ENCODE data around the gene ENC1.

GRCh38 chr5:74665816-74666215, 25.3 kb upstream of the ENC1 start:
- no peak for TF ChIP-seq JUND (IDR thresholded peaks at IDR 0.05)
- TF ChIP-seq ELF1 (IDR thresholded peaks at IDR 0.05; ENCODE audit: borderline replicate concordance, low read depth), result no peak
- no peak for TF ChIP-seq CTCF (IDR thresholded peaks at IDR 0.05 in 2 of 3, conservative IDR thresholded peaks at IDR 0.05 in 1 of 3; ENCODE audit: borderline replicate concordance in 1 of 3, insufficient read depth in 1 of 3, low read depth in 2 of 3, low read length in 2 of 3)
- TF ChIP-seq POLR2AphosphoS5 (IDR thresholded peaks at IDR 0.05; ENCODE audit: low read depth, low read length), result no peak
- no peak for TF ChIP-seq ZBTB33 (IDR thresholded peaks at IDR 0.05; ENCODE audit: extremely low read depth, insufficient replicate concordance, low read length)
- TF ChIP-seq, protein P1, sequence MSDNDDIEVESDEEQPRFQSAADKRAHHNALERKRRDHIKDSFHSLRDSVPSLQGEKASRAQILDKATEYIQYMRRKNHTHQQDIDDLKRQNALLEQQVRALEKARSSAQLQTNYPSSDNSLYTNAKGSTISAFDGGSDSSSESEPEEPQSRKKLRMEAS (IDR thresholded peaks at IDR 0.05), result no peak
- no peak for TF ChIP-seq EZH2phosphoT487 (IDR thresholded peaks at IDR 0.05; ENCODE audit: borderline replicate concordance)
- no peak for TF ChIP-seq TCF7L2 (IDR thresholded peaks at IDR 0.05; ENCODE audit: borderline replicate concordance, extremely low read depth, insufficient read depth, insufficient read length)
- TF ChIP-seq, protein P2, sequence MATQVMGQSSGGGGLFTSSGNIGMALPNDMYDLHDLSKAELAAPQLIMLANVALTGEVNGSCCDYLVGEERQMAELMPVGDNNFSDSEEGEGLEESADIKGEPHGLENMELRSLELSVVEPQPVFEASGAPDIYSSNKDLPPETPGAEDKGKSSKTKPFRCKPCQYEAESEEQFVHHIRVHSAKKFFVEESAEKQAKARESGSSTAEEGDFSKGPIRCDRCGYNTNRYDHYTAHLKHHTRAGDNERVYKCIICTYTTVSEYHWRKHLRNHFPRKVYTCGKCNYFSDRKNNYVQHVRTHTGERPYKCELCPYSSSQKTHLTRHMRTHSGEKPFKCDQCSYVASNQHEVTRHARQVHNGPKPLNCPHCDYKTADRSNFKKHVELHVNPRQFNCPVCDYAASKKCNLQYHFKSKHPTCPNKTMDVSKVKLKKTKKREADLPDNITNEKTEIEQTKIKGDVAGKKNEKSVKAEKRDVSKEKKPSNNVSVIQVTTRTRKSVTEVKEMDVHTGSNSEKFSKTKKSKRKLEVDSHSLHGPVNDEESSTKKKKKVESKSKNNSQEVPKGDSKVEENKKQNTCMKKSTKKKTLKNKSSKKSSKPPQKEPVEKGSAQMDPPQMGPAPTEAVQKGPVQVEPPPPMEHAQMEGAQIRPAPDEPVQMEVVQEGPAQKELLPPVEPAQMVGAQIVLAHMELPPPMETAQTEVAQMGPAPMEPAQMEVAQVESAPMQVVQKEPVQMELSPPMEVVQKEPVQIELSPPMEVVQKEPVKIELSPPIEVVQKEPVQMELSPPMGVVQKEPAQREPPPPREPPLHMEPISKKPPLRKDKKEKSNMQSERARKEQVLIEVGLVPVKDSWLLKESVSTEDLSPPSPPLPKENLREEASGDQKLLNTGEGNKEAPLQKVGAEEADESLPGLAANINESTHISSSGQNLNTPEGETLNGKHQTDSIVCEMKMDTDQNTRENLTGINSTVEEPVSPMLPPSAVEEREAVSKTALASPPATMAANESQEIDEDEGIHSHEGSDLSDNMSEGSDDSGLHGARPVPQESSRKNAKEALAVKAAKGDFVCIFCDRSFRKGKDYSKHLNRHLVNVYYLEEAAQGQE (IDR thresholded peaks at IDR 0.05; ENCODE audit: low read depth), result no peak
- TF ChIP-seq CEBPB (IDR thresholded peaks at IDR 0.05; ENCODE audit: low read depth), result no peak
- TF ChIP-seq YY1 (IDR thresholded peaks at IDR 0.05; ENCODE audit: extremely low read depth, insufficient replicate concordance, low read depth, low read length), result no peak
- no peak for TF ChIP-seq ZFX (IDR thresholded peaks at IDR 0.05)

Data from HCT116 (cell line).